COLO829 (cell line): ENCODE data around the gene TMEM18.

ENCODE experiments used
- DNase-seq: peaks from one replicate; pipeline ENCODE4 v3.0.0; 2012; ENCODE audit warnings: low spot score

The TMEM18 gene

GRCh38 chr2:672606-672905 is 4.7 kb downstream of the TMEM18 start:
- no peak for DNase-seq

- no peak for DNase-seq
Observed at GRCh38 chr2:671787-672605, 5.2 kb downstream of the TMEM18 start.

- no peak for DNase-seq
Observed at GRCh38 chr2:671072-671471, 6.1 kb downstream of the TMEM18 start.

GRCh38 chr2:670637-671036 is 6.6 kb downstream of the TMEM18 start:
- no peak for DNase-seq

- no peak for DNase-seq
Observed at GRCh38 chr2:669323-669722, 7.9 kb downstream of the TMEM18 start.

- no peak for DNase-seq
Observed at GRCh38 chr2:668000-668398, 9.2 kb downstream of the TMEM18 start.

GRCh38 chr2:667332-667999 is 9.7 kb downstream of the TMEM18 start:
- DNase-seq, result peak; percentile 39

- DNase-seq, result no peak
Observed at GRCh38 chr2:666441-666840, 10.8 kb downstream of the TMEM18 start.

GRCh38 chr2:665340-666073 is 11.7 kb downstream of the TMEM18 start:
- DNase-seq, result no peak

GRCh38 chr2:664063-664462 is 13.1 kb downstream of the TMEM18 start:
- no peak for DNase-seq

GRCh38 chr2:663221-663620 is 14.0 kb downstream of the TMEM18 start:
- no peak for DNase-seq

- no peak for DNase-seq
Observed at GRCh38 chr2:661360-661635, 15.9 kb downstream of the TMEM18 start.

GRCh38 chr2:660586-661359 is 16.4 kb downstream of the TMEM18 start:
- DNase-seq, result no peak

- no peak for DNase-seq
Observed at GRCh38 chr2:660029-660428, 17.2 kb downstream of the TMEM18 start.

- no peak for DNase-seq
Observed at GRCh38 chr2:658426-658825, 18.8 kb downstream of the TMEM18 start.

- no peak for DNase-seq
Observed at GRCh38 chr2:657766-658165, 19.4 kb downstream of the TMEM18 start.

- no peak for DNase-seq
Observed at GRCh38 chr2:656676-657075, 20.5 kb downstream of the TMEM18 start.

GRCh38 chr2:655626-656025 is 21.6 kb downstream of the TMEM18 start:
- no peak for DNase-seq

GRCh38 chr2:654896-655295 is 22.3 kb downstream of the TMEM18 start:
- no peak for DNase-seq

GRCh38 chr2:653645-654425 is 23.4 kb downstream of the TMEM18 start:
- DNase-seq, result no peak

GRCh38 chr2:652881-653480 is 24.2 kb downstream of the TMEM18 start:
- no peak for DNase-seq
